Endothelial cell of umbilical vein (primary cell): ENCODE measurements around the gene FILIP1L.

ENCODE experiments used
- CTCF ChIP-seq, 2 donors: IDR thresholded peaks; 1 replicate in 1 of 2; 2 replicates in 1 of 2; pipeline ENCODE4 v1.5.1; 2011; ENCODE audit warnings: low read length in 2 of 2, mild to moderate bottlenecking in 2 of 2, moderate library complexity in 2 of 2, control low read depth in 1 of 2, inconsistent platforms in 1 of 2, low read depth in 1 of 2; ENCODE audit not compliant: insufficient read depth in 1 of 2; ENCODE audit errors: extremely low read depth in 1 of 2
- EZH2 ChIP-seq: IDR thresholded peaks from 2 replicates; pipeline ENCODE4 v1.6.1; 2012; ENCODE audit warnings: borderline replicate concordance, low read depth, mild to moderate bottlenecking, moderate library complexity, low read length, inconsistent platforms; ENCODE audit not compliant: severe bottlenecking

- no peak for TF ChIP-seq EZH2
- no peak for TF ChIP-seq CTCF (IDR thresholded peaks at IDR 0.05; ENCODE audit: extremely low read depth in 1 of 2, insufficient read depth in 1 of 2, low read depth in 1 of 2, low read length in 2 of 2)
Observed at GRCh38 chr3:100140976-100141375, 26.7 kb upstream of the FILIP1L start.
